Uterus (tissue), 4 donors: Measurements from ENCODE around the gene GNG7. TPM values are rescaled to one million over a fixed set of nuclear protein-coding genes. Genes with fewer than 3 reads are reported as not detected.
"Not testable (repeated sequence)": the region's sequence is repeated elsewhere in the genome, so short reads cannot be mapped to it uniquely, and the experiment has no call there.

Experiments
- DNase-seq, 2 donors: peaks; one replicate each; pipeline ENCODE4 v3.0.0-alpha.2; 2019 to 2020
- H3K27ac ChIP-seq, 2 donors: fragments of 200-600 bp; sonication (generic); 1 replicate in 1 of 2; 2 replicates in 1 of 2; pipeline ENCODE4 v1.5.1; 2016 to 2018
- H3K27me3 ChIP-seq, 2 donors: fragments of 200-600 bp; sonication (generic); one replicate each; pipeline ENCODE4 v1.5.1; 2018 to 2019; ENCODE audit warnings: control low read depth in 1 of 2
- H3K36me3 ChIP-seq, 2 donors: fragments of 200-600 bp; sonication (generic); one replicate each; pipeline ENCODE4 v1.5.1; 2019; ENCODE audit warnings: control low read depth in 1 of 2
- H3K4me1 ChIP-seq, 2 donors: fragments of 200-600 bp; sonication (generic); one replicate each; pipeline ENCODE4 v1.5.1; 2018 to 2019; ENCODE audit warnings: control low read depth in 1 of 2
- H3K4me3 ChIP-seq, 2 donors: fragments of 200-600 bp; sonication (generic); 1 replicate in 1 of 2; 2 replicates in 1 of 2; pipeline ENCODE4 v1.5.1; 2018 to 2019; ENCODE audit warnings: mild to moderate bottlenecking in 1 of 2
- H3K9me3 ChIP-seq, 2 donors: fragments of 200-600 bp; sonication (generic); one replicate each; pipeline ENCODE4 v1.5.1; 2019; ENCODE audit warnings: control low read depth in 1 of 2
- POLR2A ChIP-seq, 2 donors: fragments of 450-650 bp; IDR thresholded peaks; one replicate each; pipeline ENCODE4 v1.6.1; 2016; ENCODE audit warnings: antibody characterized with exemption in 2 of 2, mild to moderate bottlenecking in 1 of 2, moderate library complexity in 1 of 2
- intact Hi-C: fragments of 100-400 bp; cut with DNase I; formaldehyde crosslinking; loops from one replicate; pipeline ENCODE4 v1.15.1; 2023; ENCODE audit warnings: low total_unique reads
- total RNA-seq, 4 donors: library from RNA; depleted of rRNA in 3 of 4; stranded (reverse); fragments of >200 nt in 3 of 4; gene quantifications; one replicate each; pipeline versions ENCODE4 v1.1.0 to v1.2.4, GENCODE V29; 2014 to 2023
- TF ChIP-seq, protein P1 (sequence below), 4 experiments: fragments of 200-600 bp in 2 of 4; fragments of 450-650 bp in 2 of 4; sonication (generic) in 2 of 4; IDR thresholded peaks; one replicate each; pipeline ENCODE4 v1.5.1; 2016 to 2019; ENCODE audit warnings: antibody characterized with exemption in 4 of 4, mild to moderate bottlenecking in 2 of 4, moderate library complexity in 1 of 4
- donor health status: DM: yes; HTN: yes; CAD: no.

Gene GNG7
- total RNA-seq, 4 donors from 2014 or later = 0.88 to 11.1 (median 3.2) TPM

DNA sequence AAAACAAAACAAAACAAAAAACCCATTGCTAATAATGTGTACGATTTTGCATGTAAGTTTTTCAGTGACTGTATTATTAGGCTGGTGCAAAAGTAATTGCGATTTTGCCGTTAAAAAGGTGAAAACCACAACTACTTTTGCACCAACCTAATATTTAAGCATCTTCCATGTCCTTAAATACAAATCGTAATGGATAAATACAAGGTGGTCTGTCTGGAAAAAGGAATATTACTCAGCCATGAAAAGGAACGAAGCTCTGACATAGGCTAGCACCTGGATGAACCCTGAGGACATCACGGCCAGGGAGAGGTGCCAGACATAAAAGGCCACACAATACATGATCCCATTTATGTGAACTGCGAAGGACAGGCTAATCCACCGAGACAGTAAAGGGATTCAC is 193.4 kb downstream of the GNG7 start:
- H3K9me3 ChIP-seq = no peaks in the 10 kb centered on the region
- TF ChIP-seq, protein P1, sequence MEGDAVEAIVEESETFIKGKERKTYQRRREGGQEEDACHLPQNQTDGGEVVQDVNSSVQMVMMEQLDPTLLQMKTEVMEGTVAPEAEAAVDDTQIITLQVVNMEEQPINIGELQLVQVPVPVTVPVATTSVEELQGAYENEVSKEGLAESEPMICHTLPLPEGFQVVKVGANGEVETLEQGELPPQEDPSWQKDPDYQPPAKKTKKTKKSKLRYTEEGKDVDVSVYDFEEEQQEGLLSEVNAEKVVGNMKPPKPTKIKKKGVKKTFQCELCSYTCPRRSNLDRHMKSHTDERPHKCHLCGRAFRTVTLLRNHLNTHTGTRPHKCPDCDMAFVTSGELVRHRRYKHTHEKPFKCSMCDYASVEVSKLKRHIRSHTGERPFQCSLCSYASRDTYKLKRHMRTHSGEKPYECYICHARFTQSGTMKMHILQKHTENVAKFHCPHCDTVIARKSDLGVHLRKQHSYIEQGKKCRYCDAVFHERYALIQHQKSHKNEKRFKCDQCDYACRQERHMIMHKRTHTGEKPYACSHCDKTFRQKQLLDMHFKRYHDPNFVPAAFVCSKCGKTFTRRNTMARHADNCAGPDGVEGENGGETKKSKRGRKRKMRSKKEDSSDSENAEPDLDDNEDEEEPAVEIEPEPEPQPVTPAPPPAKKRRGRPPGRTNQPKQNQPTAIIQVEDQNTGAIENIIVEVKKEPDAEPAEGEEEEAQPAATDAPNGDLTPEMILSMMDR (IDR thresholded peaks at IDR 0.05) = no peak
- TF ChIP-seq POLR2A (IDR thresholded peaks at IDR 0.05) = no peak
- intact Hi-C loops = no loop called here
- H3K27me3 ChIP-seq = no peaks in the 10 kb centered on the region
- H3K36me3 ChIP-seq = no peaks in the 10 kb centered on the region
- H3K4me1 ChIP-seq = no peaks in the 10 kb centered on the region
- H3K27ac ChIP-seq = no peak overlapping the region
- H3K4me3 ChIP-seq = no peak overlapping the region
- DNase-seq = no peak

DNA sequence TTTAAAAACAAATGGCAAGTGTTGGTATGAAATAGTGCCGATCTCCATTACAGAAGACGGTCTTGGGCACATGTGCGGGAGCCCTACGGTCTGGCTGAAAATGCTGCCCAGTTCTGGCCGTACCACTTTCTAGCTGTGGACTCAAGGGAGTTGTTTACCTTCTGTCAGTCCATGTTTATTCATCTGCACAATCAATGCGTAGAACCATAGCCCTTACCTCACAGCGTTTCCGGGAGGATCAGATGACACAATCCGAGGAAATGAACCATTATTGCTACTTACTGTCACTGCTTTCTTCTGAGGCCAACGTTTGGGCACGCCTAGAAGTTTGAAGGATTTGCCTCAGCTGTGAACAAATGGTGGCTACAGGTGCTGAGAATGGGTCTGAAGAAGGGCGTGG is 195.4 kb downstream of the GNG7 start:
- Histone ChIP-seq H3K27ac (no peak overlapping the region), H3K4me3 (no peak overlapping the region), H3K4me1 (no peaks in the 10 kb centered on the region), H3K9me3 (no peaks in the 10 kb centered on the region), H3K36me3 (no peaks in the 10 kb centered on the region), H3K27me3 (no peaks in the 10 kb centered on the region)
- intact Hi-C loops = no loop called here
- no peak for DNase-seq
- no peak for TF ChIP-seq POLR2A (IDR thresholded peaks at IDR 0.05)
- TF ChIP-seq, protein P1 (IDR thresholded peaks at IDR 0.05) = no peak

DNA sequence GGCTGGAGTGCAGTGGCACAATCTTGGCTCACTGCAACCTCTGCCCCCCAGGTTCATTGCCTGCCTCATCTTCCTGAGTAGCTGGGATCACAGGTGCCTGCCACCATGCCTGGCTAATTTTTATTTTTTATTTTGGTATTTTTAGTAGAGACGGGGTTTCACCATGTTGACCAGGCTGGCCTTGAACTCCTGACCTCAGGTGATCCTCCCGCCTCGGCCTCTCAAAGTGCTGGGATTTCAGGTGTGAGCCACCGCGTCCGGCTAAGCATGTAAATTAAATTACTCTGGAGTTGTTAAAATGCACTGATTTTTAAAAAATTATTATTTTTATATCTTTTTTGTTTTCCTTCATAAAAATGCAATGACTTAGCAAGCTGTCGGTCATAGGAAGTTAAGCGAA is 195.8 kb downstream of the GNG7 start:
- DNase-seq, H3K36me3 ChIP-seq, H3K27ac ChIP-seq, H3K4me3 ChIP-seq, H3K4me1 ChIP-seq, H3K27me3 ChIP-seq, intact Hi-C loops, H3K9me3 ChIP-seq: not testable (repeated sequence)

DNA sequence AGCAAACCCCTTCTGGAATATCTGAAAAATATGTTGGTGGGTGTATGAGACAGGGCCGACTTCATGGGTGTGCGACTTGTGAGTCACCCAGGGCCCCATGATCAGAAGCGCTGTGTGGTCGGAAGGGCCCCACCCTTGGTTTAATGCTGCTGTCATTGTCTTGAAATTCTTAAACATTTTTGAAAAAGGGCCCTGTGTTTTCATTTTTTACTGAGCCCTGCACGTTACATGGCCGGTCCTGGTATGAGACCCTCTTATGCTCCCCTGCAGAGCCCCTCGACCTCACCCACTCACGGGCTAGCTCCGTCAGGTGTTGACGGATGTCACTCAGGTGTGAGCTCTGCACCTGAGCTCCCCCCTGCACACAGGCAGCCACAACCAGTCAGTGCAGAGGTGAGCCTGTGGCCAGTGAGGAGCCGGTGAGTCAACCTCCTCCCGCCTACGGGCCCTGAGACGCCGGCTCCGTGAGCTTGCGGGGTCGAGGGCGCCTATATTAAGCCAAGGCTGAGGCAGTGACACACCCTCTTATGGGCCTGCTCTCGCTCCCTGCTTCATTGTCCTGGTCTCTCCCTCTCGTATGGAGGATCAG is 198.9 kb downstream of the GNG7 start:
- no peaks in the 10 kb centered on the region for H3K27me3 ChIP-seq
- no peak for DNase-seq
- no peak for TF ChIP-seq POLR2A (IDR thresholded peaks at IDR 0.05)
- TF ChIP-seq, protein P1 (IDR thresholded peaks at IDR 0.05) = no peak
- no peaks in the 10 kb centered on the region for H3K9me3 ChIP-seq
- no peak overlapping the region for H3K4me3 ChIP-seq
- no peaks in the 10 kb centered on the region for H3K4me1 ChIP-seq
- intact Hi-C loops = no loop called here
- no peak overlapping the region for H3K27ac ChIP-seq
- no peaks in the 10 kb centered on the region for H3K36me3 ChIP-seq

DNA sequence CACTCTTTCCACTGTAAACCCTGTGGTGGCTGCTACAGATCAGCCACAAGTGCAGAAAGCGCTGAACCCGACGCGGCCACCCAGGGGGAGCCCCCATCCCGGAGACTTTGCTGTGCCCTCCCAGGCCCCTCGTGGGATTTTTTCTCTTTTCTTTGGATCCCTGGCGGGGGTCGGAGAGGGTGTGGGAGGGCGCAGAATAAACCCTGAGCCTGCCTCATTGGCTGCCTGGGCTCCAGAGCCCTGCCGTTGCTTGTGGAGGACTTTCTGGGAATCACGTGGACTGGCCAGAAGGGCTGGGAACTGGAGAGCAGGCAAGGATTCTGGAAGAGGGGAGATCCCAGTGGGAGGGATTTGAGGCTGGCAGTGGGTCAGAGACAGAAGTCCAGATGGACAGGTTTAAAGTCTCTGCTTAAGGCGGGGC is 201.6 kb downstream of the GNG7 start:
- TF ChIP-seq POLR2A (IDR thresholded peaks at IDR 0.05) = no peak
- TF ChIP-seq, protein P1 (IDR thresholded peaks at IDR 0.05) = no peak
- intact Hi-C loops = no loop called here
- H3K4me1 ChIP-seq = no peaks in the 10 kb centered on the region
- H3K9me3 ChIP-seq = no peaks in the 10 kb centered on the region
- peak; percentile 33 to 52 for DNase-seq
- H3K27me3 ChIP-seq = no peaks in the 10 kb centered on the region
- no peak overlapping the region for H3K4me3 ChIP-seq
- no peaks in the 10 kb centered on the region for H3K36me3 ChIP-seq
- H3K27ac ChIP-seq = no peak overlapping the region

DNA sequence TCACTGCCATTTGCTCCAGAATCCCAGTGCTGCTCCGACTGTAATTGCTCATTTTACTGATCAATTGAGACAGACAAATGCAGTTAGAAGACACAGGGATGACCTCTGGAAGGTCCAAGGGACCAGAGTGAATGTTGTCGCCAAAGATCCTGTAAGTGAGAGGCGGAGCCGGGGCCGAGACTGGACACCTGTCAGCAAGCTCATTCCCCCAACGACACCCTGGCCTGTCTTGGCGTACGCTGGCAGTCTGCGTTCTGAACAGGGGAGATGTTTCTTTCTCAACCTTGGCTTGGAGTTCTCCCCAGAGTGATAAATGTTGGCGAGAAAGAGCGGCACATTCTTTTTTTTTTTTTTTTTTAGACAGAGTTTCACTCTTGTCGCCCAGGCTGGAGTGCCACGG is 202.3 kb downstream of the GNG7 start:
- H3K27ac ChIP-seq = no peak overlapping the region
- no peaks in the 10 kb centered on the region for H3K36me3 ChIP-seq
- H3K9me3 ChIP-seq = no peaks in the 10 kb centered on the region
- DNase-seq = no peak
- intact Hi-C loops = no loop called here
- H3K27me3 ChIP-seq = no peaks in the 10 kb centered on the region
- H3K4me1 ChIP-seq = peaks cover 0 to 5% of the 10 kb centered on the region in 2 donors
- H3K4me3 ChIP-seq = no peak overlapping the region
- TF ChIP-seq, protein P1 (IDR thresholded peaks at IDR 0.05) = no peak
- TF ChIP-seq POLR2A (IDR thresholded peaks at IDR 0.05) = no peak
